Stimulated activated CD8-positive, alpha-beta memory T cell treated with anti-CD3 and anti-CD28 coated beads, Interleukin-15, amount 100 ng/mL, for 24 hours (primary cell): Measurements from ENCODE around the gene FDPS.

Experiments
- DNase-seq: peaks from one replicate; pipeline ENCODE4 v3.0.0-alpha.2; 2020; ENCODE audit warnings: low read depth

Gene FDPS

GRCh38 chr1:155308493-155309422 lies at the start of gene FDPS:
TSS of gene FDPS (plus strand) at chr1:155308866. CDS start at chr1:155309790, 924 bp downstream.
- DNase-seq, result peak; percentile 81

DNA sequence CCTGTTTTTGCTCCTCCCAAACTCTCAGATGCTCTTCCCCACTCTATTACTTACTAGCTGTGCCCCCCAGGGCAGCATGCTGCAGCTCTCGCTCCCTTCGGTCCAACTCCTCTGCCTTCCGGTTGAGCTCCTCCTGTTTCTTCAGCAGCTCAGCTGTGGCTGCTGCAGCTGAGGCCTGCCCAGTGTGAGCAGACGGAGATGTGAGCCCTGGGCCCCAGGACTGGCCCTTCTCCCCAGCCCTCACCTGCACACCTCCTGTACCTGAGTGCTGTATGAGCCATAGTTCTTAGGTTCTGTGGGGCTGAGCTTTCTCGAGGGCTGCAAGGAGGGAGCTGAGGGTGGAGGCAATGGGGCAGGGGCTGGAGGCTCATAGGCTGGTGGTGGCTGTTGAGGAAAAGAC lies 48.4 kb upstream of the FDPS start:
- no peak for DNase-seq

DNA sequence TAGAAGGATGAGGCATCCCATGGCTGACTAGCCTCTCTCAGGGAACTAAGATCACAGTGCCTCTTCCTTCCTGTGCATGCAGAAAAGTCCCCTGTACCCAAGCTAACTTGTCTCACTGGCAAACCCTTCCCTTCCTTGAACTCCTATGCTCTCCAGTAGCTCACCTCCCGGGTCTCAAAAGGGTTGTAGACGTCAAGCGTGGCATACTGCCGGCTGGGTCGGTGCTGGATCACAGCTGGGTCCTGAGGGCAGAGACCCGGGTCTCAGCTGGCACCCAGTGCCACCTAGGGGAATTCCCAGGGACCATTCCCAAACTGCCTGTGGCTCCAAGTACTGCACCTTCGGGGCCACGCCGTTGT lies 47.2 kb upstream of the FDPS start:
- DNase-seq, result no peak

- peak; percentile 67 for DNase-seq
These were observed 46.6 kb upstream of the FDPS start, which contains the start of gene SCAMP3 for GRCh38 chr1:155261852-155262673. TSS of gene SCAMP3 (minus strand) at chr1:155262360. CDS start at chr1:155262151, 209 bp downstream.

DNA sequence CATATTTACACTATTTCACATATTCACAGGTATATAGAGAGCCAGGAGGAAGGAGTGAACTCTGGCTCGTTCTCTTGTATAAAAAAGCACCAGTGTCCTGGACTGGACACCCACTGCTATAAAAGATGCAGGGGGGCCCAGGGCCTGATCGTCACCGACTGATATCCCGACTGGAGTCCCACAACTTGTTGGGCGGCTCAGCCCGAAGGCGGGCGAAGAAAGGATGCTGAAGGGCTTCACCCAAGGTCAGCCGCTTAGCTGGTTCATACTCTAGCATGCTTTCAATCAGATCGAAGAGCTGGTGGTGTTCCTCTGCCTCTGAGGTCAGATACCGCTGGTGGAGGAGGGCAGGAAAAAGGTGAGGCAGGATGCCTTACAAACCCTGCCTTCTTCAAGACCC lies 45.6 kb upstream of the FDPS start:
- no peak for DNase-seq

- no peak for DNase-seq
These were observed 42.1 kb upstream of the FDPS start for GRCh38 chr1:155266553-155266952.

DNA sequence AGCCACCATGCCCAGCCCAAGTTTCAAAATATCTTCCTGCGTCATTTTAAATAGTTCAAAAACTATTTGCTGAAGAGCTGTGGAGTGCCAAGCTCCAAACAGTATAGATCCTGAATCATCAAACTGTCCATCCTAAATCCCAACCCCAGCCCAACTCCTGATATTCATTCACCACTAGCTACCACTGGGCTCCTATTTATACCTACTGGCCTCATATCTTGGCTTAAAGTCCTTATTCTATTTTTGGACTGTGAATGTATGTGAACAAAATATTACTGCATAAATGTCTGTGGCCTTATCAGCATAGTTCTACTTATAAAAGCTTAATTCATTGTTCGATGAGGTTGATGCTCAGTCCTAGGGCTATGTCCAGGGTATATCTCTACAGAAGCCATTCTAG lies 41.3 kb upstream of the FDPS start:
- no peak for DNase-seq

DNA sequence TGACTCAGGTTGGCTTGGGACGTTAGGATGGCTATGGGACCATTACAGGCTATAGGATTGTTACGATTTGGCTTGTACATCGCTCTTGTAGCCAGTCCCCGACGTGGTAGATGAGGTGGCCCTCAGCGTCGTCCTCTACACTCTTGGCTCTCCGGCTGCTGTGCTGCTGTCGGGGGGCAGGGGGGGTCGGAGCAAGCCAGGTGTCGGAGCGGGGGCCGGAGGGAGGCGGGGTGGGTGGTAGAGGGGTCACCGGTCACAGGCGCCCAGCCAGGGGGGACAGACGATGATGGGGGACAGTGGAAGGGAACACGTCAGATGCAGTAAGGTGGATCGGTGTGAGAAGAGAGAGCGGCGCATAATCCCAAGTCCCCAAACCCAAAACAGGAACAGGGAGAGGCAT lies 40.0 kb upstream of the FDPS start:
- no peak for DNase-seq

GRCh38 chr1:155269381-155269780 lies 39.3 kb upstream of the FDPS start:
- no peak for DNase-seq

DNA sequence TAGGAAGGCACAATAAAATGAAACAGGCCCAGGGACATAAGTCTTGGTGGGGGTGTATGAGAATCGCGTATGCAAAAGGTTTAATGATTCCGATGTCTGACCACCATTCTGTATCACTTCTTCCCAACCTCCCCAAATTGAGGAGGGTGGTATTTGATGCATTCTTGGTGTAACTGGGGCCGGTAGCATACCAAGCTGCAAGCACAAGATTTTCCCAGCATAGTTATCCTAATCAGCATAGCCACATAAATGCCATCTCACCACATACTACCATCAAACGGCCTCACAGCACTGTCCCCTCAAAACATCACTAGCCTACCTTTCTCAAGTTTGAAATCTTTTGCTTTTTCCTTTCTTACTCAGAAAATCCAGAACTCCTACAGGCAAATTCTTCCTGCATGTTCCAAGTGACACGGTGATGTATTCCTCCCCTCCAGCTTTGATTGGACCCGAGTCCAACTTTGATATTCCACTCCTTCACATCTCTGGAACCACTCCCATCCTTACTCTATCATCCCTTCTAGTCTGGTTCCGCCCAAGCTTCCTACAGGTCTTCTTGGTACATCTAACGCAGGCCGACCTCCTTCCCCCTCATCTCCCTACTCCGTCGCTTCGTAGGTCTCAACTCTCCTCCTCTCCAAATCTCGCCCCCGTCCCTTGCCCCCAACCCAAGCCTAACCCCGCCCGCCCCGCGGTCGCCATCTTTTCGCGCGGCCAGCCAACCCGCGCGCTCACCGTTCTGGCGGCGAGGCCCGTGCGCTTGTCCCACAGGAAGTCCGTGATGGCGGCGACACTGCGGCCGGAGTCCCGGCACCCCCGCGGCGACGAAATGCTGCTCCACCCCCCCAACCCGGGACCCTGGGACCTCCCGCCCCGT lies 36.0 kb upstream of the FDPS start:
- DNase-seq, result no peak

- peak; percentile 89 for DNase-seq
These were observed 35.1 kb upstream of the FDPS start, which contains the start of gene CLK2 for GRCh38 chr1:155273343-155274245. TSS of gene CLK2 (minus strand) at chr1:155273504. CDS start at chr1:155270977, 2,527 bp downstream.

GRCh38 chr1:155277070-155277901 lies 31.4 kb upstream of the FDPS start, which contains the start of gene HCN3:
TSS of gene HCN3 (plus strand) at chr1:155277463. CDS start at chr1:155277591, 128 bp downstream.
- DNase-seq, result peak; percentile 82

- peak; percentile 33 for DNase-seq
These were observed 30.6 kb upstream of the FDPS start for GRCh38 chr1:155277902-155278688.

DNA sequence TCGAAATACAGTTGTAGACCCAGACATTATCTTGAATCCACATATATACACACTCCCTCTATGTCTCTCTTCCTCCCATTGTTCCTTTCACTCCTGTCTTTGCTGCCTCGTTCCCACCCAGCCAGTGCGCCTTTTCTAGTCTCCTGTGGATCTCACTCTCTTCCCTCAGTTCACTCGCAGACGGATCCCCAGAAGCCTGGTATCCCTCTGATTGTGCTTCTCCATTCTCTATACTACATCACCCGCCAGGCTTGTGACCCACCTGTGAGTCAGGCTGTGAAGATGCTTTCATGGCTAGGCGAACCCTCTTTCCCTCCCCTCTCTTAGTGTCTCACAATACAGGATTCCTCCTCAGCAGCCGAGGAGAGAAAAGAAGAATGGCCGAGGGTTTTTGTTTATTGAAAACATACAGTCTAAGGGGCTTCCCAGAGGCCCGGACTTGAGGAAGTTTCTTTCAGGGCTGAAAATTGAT lies 29.9 kb upstream of the FDPS start:
- no peak for DNase-seq

DNA sequence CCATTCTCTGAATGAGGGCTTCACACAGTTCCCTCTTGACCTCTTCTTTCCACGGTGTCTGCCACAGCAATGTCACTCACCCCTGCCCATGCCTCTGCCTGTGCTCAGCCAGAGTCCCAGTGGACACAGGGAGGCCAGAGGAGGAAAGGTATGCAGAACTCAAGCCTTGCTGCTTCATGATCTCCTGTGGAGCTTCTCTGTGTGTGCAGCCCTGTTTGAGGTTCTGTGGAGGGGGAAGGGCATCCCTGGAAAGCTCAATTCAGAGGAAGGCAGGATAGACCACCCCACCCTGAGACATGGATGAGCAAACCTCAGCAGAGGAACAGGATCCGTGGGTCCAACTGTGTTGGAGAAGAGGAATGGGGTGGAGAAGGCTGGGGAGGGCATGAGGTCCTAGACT lies 29.4 kb upstream of the FDPS start:
- DNase-seq, result no peak

DNA sequence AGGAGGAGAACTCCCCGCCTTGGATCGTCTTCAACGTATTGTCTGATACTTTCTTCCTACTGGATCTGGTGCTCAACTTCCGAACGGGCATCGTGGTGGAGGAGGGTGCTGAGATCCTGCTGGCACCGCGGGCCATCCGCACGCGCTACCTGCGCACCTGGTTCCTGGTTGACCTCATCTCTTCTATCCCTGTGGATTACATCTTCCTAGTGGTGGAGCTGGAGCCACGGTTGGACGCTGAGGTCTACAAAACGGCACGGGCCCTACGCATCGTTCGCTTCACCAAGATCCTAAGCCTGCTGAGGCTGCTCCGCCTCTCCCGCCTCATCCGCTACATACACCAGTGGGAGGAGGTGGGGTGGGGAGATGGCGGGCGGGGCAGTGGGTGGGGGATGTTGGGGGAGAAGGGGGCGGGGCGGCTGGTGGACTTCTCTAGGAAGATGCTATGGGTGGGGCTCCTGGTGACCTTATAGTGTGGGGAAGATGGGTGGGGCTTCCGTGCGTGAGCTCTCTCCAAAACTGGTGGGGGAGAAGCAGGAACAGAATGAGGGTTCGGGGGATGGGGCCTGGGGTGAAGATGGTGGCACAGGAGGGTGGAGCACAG lies 26.1 kb upstream of the FDPS start:
- no peak for DNase-seq

- DNase-seq, result no peak
These were observed 24.2 kb upstream of the FDPS start for GRCh38 chr1:155284476-155284875.

- no peak for DNase-seq
These were observed 23.6 kb upstream of the FDPS start for GRCh38 chr1:155285063-155285462.
